ENCODE measurements around the gene HAO1.
A peak's percentile ranks its signal among the peaks of the same experiment; 100 is the strongest.
"Not testable (repeated sequence)": the region's sequence is repeated elsewhere in the genome, so short reads cannot be mapped to it uniquely, and the experiment has no call there.

HAO1 gene

GRCh38 chr20:7940341-7940740 lies at the start of gene HAO1:
HAO1 (minus strand) TSS chr20:7940458; CDS start chr20:7940422, 36 bp downstream.
- DNase-seq, result no peak

GRCh38 chr20:7989379-7989778 lies 49.1 kb upstream of the HAO1 start:
- no peak for DNase-seq

- no peak for DNase-seq
Observed at GRCh38 chr20:7985916-7986315, 45.7 kb upstream of the HAO1 start.

GRCh38 chr20:7984192-7984591 lies 43.9 kb upstream of the HAO1 start:
- no peak for DNase-seq

GRCh38 chr20:7981374-7981773 lies 41.1 kb upstream of the HAO1 start:
- no peak for DNase-seq

GRCh38 chr20:7980332-7981046 lies 40.2 kb upstream of the HAO1 start:
- DNase-seq, result peak in 16 of 56 donors; percentile 0 to 44 (median 10)

- DNase-seq, result no peak
Observed at GRCh38 chr20:7977709-7978108, 37.5 kb upstream of the HAO1 start.

GRCh38 chr20:7975851-7976414 lies 35.7 kb upstream of the HAO1 start:
- DNase-seq, result no peak

- DNase-seq, result no peak
Observed at GRCh38 chr20:7974785-7975435, 34.7 kb upstream of the HAO1 start.

- no peak for DNase-seq
Observed at GRCh38 chr20:7971536-7972280, 31.4 kb upstream of the HAO1 start.

- DNase-seq, result no peak
Observed at GRCh38 chr20:7967199-7967844, 27.1 kb upstream of the HAO1 start.

GRCh38 chr20:7966176-7966575 lies 25.9 kb upstream of the HAO1 start:
- DNase-seq, result no peak

GRCh38 chr20:7959484-7959883 lies 19.2 kb upstream of the HAO1 start:
- no peak for DNase-seq

- DNase-seq, result not testable (repeated sequence)
Observed at GRCh38 chr20:7956561-7956960, 16.3 kb upstream of the HAO1 start.

GRCh38 chr20:7950387-7950786 lies 10.1 kb upstream of the HAO1 start:
- DNase-seq, result no peak

GRCh38 chr20:7943891-7944290 lies 3.6 kb upstream of the HAO1 start:
- DNase-seq, result no peak

- DNase-seq, result no peak
Observed at GRCh38 chr20:7939663-7940062, 595 bp downstream of the HAO1 start.

- DNase-seq, result no peak
Observed at GRCh38 chr20:7938058-7938457, 2.2 kb downstream of the HAO1 start.

GRCh38 chr20:7937328-7937727 lies 2.9 kb downstream of the HAO1 start:
- no peak for DNase-seq

GRCh38 chr20:7935027-7935551 lies 5.2 kb downstream of the HAO1 start:
- no peak for DNase-seq

GRCh38 chr20:7933346-7933745 lies 6.9 kb downstream of the HAO1 start:
- no peak for DNase-seq
